ENCODE results near the gene OXT. TPM values are rescaled to one million over a fixed set of nuclear protein-coding genes. Genes with fewer than 3 reads are reported as not detected.
A peak's percentile ranks its signal among the peaks of the same experiment; 100 is the strongest.

The OXT gene
- total and polyA plus RNA-seq, 4 donors, result 2.2 to 6.3 TPM; not detected in 2

- no peak for ATAC-seq (ENCODE audit: low FRiP score)
- DNase-seq, result no peak
- no peaks in the 10 kb centered on the region for H3K9me3 ChIP-seq (ENCODE audit: control insufficient read depth, low read length)
- intact Hi-C loops (cut with DNase I), result no loop called here
- H3K36me3 ChIP-seq (ENCODE audit: control insufficient read depth in 1 of 2, insufficient read depth in 2 of 2, low read length in 1 of 2), result peaks cover 0 to 10% of the 10 kb centered on the region in 2 donors
- no peak overlapping the region for H3K4me3 ChIP-seq (ENCODE audit: low read length in 2 of 2)
- H3K27ac ChIP-seq (ENCODE audit: low read depth in 1 of 2, low read length in 2 of 2), result no peak overlapping the region
- H3K27me3 ChIP-seq (ENCODE audit: control insufficient read depth in 1 of 2, insufficient read depth in 2 of 2, low read length in 1 of 2), result no peaks in the 10 kb centered on the region
- WGBS, 2 donors, result 77 to 91% methylated on average over 4 of the region's 4 CpGs
- H3K4me1 ChIP-seq (ENCODE audit: control insufficient read depth in 1 of 2, insufficient read depth in 2 of 2, low read length in 2 of 2), result no peaks in the 10 kb centered on the region
These were observed 32.0 kb upstream of the OXT start for GRCh38 chr20:3039426-3039825.

GRCh38 chr20:3040086-3040485, 31.3 kb upstream of the OXT start:
- intact Hi-C loops (cut with DNase I), result loop anchor here in 1 of 2 donors (10.0 kb wide), 2 partner anchors 165 kb away; partner anchors contain the start of genes DDRGK1, ITPA and PTPRA
- Histone ChIP-seq H3K4me3 (ENCODE audit: low read length in 2 of 2) (no peak overlapping the region), H3K27me3 (ENCODE audit: control insufficient read depth in 1 of 2, insufficient read depth in 2 of 2, low read length in 1 of 2) (no peaks in the 10 kb centered on the region), H3K36me3 (ENCODE audit: control insufficient read depth in 1 of 2, insufficient read depth in 2 of 2, low read length in 1 of 2) (peaks cover 0 to 10% of the 10 kb centered on the region in 2 donors), H3K4me1 (ENCODE audit: control insufficient read depth in 1 of 2, insufficient read depth in 2 of 2, low read length in 2 of 2) (no peaks in the 10 kb centered on the region), H3K9me3 (ENCODE audit: control insufficient read depth, low read length) (no peaks in the 10 kb centered on the region), H3K27ac (ENCODE audit: low read depth in 1 of 2, low read length in 2 of 2) (no peak overlapping the region)
- 92 to 94% methylated on average over 8 of the region's 8 CpGs for WGBS, 2 donors
- no peak for ATAC-seq (ENCODE audit: low FRiP score)
- no peak for DNase-seq

GRCh38 chr20:3041854-3042409, 29.5 kb upstream of the OXT start:
- Histone ChIP-seq H3K4me1 (ENCODE audit: control insufficient read depth in 1 of 2, insufficient read depth in 2 of 2, low read length in 2 of 2) (no peaks in the 10 kb centered on the region), H3K27ac (ENCODE audit: low read depth in 1 of 2, low read length in 2 of 2) (peak overlapping the region in 1 of 2 donors; percentile 50), H3K36me3 (ENCODE audit: control insufficient read depth in 1 of 2, insufficient read depth in 2 of 2, low read length in 1 of 2) (peaks cover 0 to 7% of the 10 kb centered on the region in 2 donors), H3K4me3 (ENCODE audit: low read length in 2 of 2) (no peak overlapping the region), H3K27me3 (ENCODE audit: control insufficient read depth in 1 of 2, insufficient read depth in 2 of 2, low read length in 1 of 2) (no peaks in the 10 kb centered on the region), H3K9me3 (ENCODE audit: control insufficient read depth, low read length) (no peaks in the 10 kb centered on the region)
- 21 to 24% methylated on average over 10 of the region's 10 CpGs for WGBS, 2 donors
- DNase-seq (no peak), ATAC-seq (ENCODE audit: low FRiP score) (no peak)
- intact Hi-C loops (cut with DNase I), result loop anchor here in 1 of 2 donors (10.0 kb wide), 2 partner anchors 163 to 167 kb away; partner anchors contain the start of genes DDRGK1, ITPA and PTPRA

GRCh38 chr20:3042625-3043024, 28.8 kb upstream of the OXT start:
- intact Hi-C loops (cut with DNase I), result loop anchor here in 1 of 2 donors (10.0 kb wide), 2 partner anchors 162 to 168 kb away; partner anchors contain the start of genes DDRGK1, ITPA and PTPRA
- Histone ChIP-seq H3K9me3 (ENCODE audit: control insufficient read depth, low read length) (no peaks in the 10 kb centered on the region), H3K27me3 (ENCODE audit: control insufficient read depth in 1 of 2, insufficient read depth in 2 of 2, low read length in 1 of 2) (no peaks in the 10 kb centered on the region), H3K4me1 (ENCODE audit: control insufficient read depth in 1 of 2, insufficient read depth in 2 of 2, low read length in 2 of 2) (no peaks in the 10 kb centered on the region), H3K36me3 (ENCODE audit: control insufficient read depth in 1 of 2, insufficient read depth in 2 of 2, low read length in 1 of 2) (peaks cover 0 to under 1% of the 10 kb centered on the region in 2 donors), H3K27ac (ENCODE audit: low read depth in 1 of 2, low read length in 2 of 2) (peak overlapping the region in 1 of 2 donors; percentile 49), H3K4me3 (ENCODE audit: low read length in 2 of 2) (no peak overlapping the region)
- peak in 1 of 2 donors; percentile 58 for DNase-seq
- peak; percentile 55 for ATAC-seq (ENCODE audit: low FRiP score)
- WGBS, 2 donors, result 44 to 61% methylated on average over 5 of the region's 5 CpGs

- Histone ChIP-seq H3K4me3 (ENCODE audit: low read length in 2 of 2) (no peak within 1 kb of the TSS), H3K27me3 (ENCODE audit: control insufficient read depth in 1 of 2, insufficient read depth in 2 of 2, low read length in 1 of 2) (no peaks in the 10 kb centered on the region), H3K4me1 (ENCODE audit: control insufficient read depth in 1 of 2, insufficient read depth in 2 of 2, low read length in 2 of 2) (no peaks in the 10 kb centered on the region), H3K27ac (ENCODE audit: low read depth in 1 of 2, low read length in 2 of 2) (peak within 1 kb of the TSS in 1 of 2 donors; percentile 49), H3K9me3 (ENCODE audit: control insufficient read depth, low read length) (no peaks in the 10 kb centered on the region), H3K36me3 (ENCODE audit: control insufficient read depth in 1 of 2, insufficient read depth in 2 of 2, low read length in 1 of 2) (peaks cover 0 to 1% of the 10 kb centered on the region in 2 donors)
- WGBS, 2 donors, result 86 to 94% methylated on average over 2 to 3 of the region's 3 CpGs
- intact Hi-C loops (cut with DNase I), result loop anchor here in 1 of 2 donors (10.0 kb wide), 2 partner anchors 161 to 169 kb away; partner anchors contain the start of genes DDRGK1, ITPA and PTPRA
- DNase-seq, result no peak
- ATAC-seq (ENCODE audit: low FRiP score), result no peak
These were observed 28.1 kb upstream of the OXT start, which contains the start of gene GNRH2 for GRCh38 chr20:3043322-3043721. Gene GNRH2 (plus strand): TSS chr20:3043622. CDS start chr20:3044415, 793 bp downstream.

GRCh38 chr20:3044336-3044965, 27.0 kb upstream of the OXT start:
- ATAC-seq (ENCODE audit: low FRiP score), result no peak
- intact Hi-C loops (cut with DNase I), result loop anchor here in 1 of 2 donors (10.0 kb wide), 2 partner anchors 160 to 170 kb away; partner anchors contain the start of genes DDRGK1, ITPA and PTPRA
- H3K4me3 ChIP-seq (ENCODE audit: low read length in 2 of 2), result no peak overlapping the region

GRCh38 chr20:3045042-3045815, 26.2 kb upstream of the OXT start:
- intact Hi-C loops (cut with DNase I), result loop anchor here in 1 of 2 donors (10.0 kb wide), 2 partner anchors 160 to 170 kb away; partner anchors contain the start of genes DDRGK1, ITPA and PTPRA
- DNase-seq (peak; percentile 87 to 93), ATAC-seq (ENCODE audit: low FRiP score) (peak; percentile 80)
- H3K27me3 ChIP-seq (ENCODE audit: control insufficient read depth in 1 of 2, insufficient read depth in 2 of 2, low read length in 1 of 2), result no peaks in the 10 kb centered on the region
- peak overlapping the region; percentile 23 to 91 for H3K27ac ChIP-seq (ENCODE audit: low read depth in 1 of 2, low read length in 2 of 2)
- WGBS, 2 donors, result 3% methylated on average over 18 to 24 of the region's 24 CpGs
- peaks cover 0 to 7% of the 10 kb centered on the region in 2 donors for H3K36me3 ChIP-seq (ENCODE audit: control insufficient read depth in 1 of 2, insufficient read depth in 2 of 2, low read length in 1 of 2)
- peak overlapping the region; percentile 47 to 54 for H3K4me3 ChIP-seq (ENCODE audit: low read length in 2 of 2)
- H3K4me1 ChIP-seq (ENCODE audit: control insufficient read depth in 1 of 2, insufficient read depth in 2 of 2, low read length in 2 of 2), result no peaks in the 10 kb centered on the region
- H3K9me3 ChIP-seq (ENCODE audit: control insufficient read depth, low read length), result no peaks in the 10 kb centered on the region

More at GRCh38 chr20:3044336-3044965, 27.0 kb upstream of the OXT start:
- no peaks in the 10 kb centered on the region for H3K27me3 ChIP-seq (ENCODE audit: control insufficient read depth in 1 of 2, insufficient read depth in 2 of 2, low read length in 1 of 2)
- no peaks in the 10 kb centered on the region for H3K9me3 ChIP-seq (ENCODE audit: control insufficient read depth, low read length)
- WGBS, 2 donors, result 94 to 96% methylated on average over 8 of the region's 8 CpGs
- no peak for DNase-seq
- H3K27ac ChIP-seq (ENCODE audit: low read depth in 1 of 2, low read length in 2 of 2), result no peak overlapping the region
- no peaks in the 10 kb centered on the region for H3K4me1 ChIP-seq (ENCODE audit: control insufficient read depth in 1 of 2, insufficient read depth in 2 of 2, low read length in 2 of 2)
- H3K36me3 ChIP-seq (ENCODE audit: control insufficient read depth in 1 of 2, insufficient read depth in 2 of 2, low read length in 1 of 2), result peaks cover 0 to 4% of the 10 kb centered on the region in 2 donors
